HepG2 (cell line): ENCODE results near the gene TBXAS1. TPM values are rescaled to one million over a fixed set of nuclear protein-coding genes. Genes with fewer than 3 reads are reported as not detected.

Experiments used
- ATAC-seq: fragments of 200-7000 bp; cut with Tn5 transposase; 3 replicates; pipeline ENCODE4 v1.9.1; 2020; ENCODE audit warnings: mild to moderate bottlenecking, moderate library complexity
- BruUV-seq: library from RNA; stranded (reverse); fragments of 400-500 nt; replicated peaks from 2 replicates; lab custom pipeline; 2021; lab: Mats Ljungman, UMichigan
- CTCF ChIA-PET: fragments of 300-600 bp; formaldehyde crosslinking; extraction: SDS; loops from one replicate; lab custom pipeline; 2021; ENCODE audit warnings: low total read pairs, inconsistent platforms, low intra/inter-chr PET ratio; lab: Yijun Ruan, JAX
- POLR2A ChIA-PET: fragments of 350-600 bp; sonication (Branson Sonifier 250); formaldehyde crosslinking; loops from one replicate; lab custom pipeline; 2020; ENCODE audit warnings: antibody characterized with exemption, inconsistent platforms; lab: Yijun Ruan, JAX
- DNase-seq: peaks from one replicate; pipeline ENCODE4 v3.0.0-alpha.2; 2015; ENCODE audit warnings: low spot score
- FAIRE-seq: peaks from 3 replicates; lab custom pipeline; 2011; peaks lifted over from hg19 to GRCh38; lab: Jason Lieb, UNC
- H2AFZ ChIP-seq: one replicate; pipeline ENCODE4 v1.6.1; 2011; ENCODE audit warnings: low read length, inconsistent platforms
- H3K27ac ChIP-seq: fragments of 300-600 bp; 3 replicates; pipeline ENCODE4 v1.8.0; 2011; ENCODE audit warnings: mixed run types, mild to moderate bottlenecking, mixed read lengths, low read length, inconsistent platforms; ENCODE audit not compliant: insufficient read depth; ENCODE audit errors: extremely low read length
- H3K27me3 ChIP-seq, 2 experiments: fragments of 200-600 bp in 1 of 2; 2 replicates in 1 of 2; 3 replicates in 1 of 2; pipeline versions ENCODE4 v1.6.0 to v1.8.0; 2011; ENCODE audit warnings: low read length in 2 of 2, mild to moderate bottlenecking in 2 of 2, moderate library complexity in 2 of 2, inconsistent platforms in 1 of 2; ENCODE audit not compliant: insufficient read depth in 2 of 2, control insufficient read depth in 1 of 2
- H3K36me3 ChIP-seq, 2 experiments: fragments of 200-600 bp in 1 of 2; replicated peaks in 1 of 2; 2 replicates in 1 of 2; 3 replicates in 1 of 2; pipeline versions ENCODE4 v1.5.1 to v1.8.0; 2011; ENCODE audit warnings: low read length in 2 of 2, inconsistent platforms in 1 of 2; ENCODE audit not compliant: insufficient read depth in 2 of 2, control insufficient read depth in 1 of 2
- H3K4me1 ChIP-seq: 2 replicates; pipeline ENCODE4 v1.5.1; 2012; ENCODE audit warnings: low read length, inconsistent platforms; ENCODE audit not compliant: insufficient read depth
- H3K4me2 ChIP-seq: 2 replicates; pipeline ENCODE4 v1.6.0; 2011; ENCODE audit warnings: low read depth, low read length, inconsistent platforms
- H3K4me3 ChIP-seq, 3 experiments: fragments of 200-600 bp in 1 of 3; sonication (generic), shearing (Covaris generic) in 1 of 3; replicated peaks in 1 of 3; 2 replicates each; pipeline ENCODE4 v1.5.1; 2011 to 2016; ENCODE audit warnings: low read length in 3 of 3, inconsistent platforms in 2 of 3, low read depth in 2 of 3, mild to moderate bottlenecking in 2 of 3, control low read depth in 1 of 3, mixed read lengths in 1 of 3; ENCODE audit not compliant: insufficient read depth in 1 of 3
- H3K79me2 ChIP-seq: one replicate; pipeline ENCODE4 v1.6.1; 2011; ENCODE audit warnings: low read length, inconsistent platforms; ENCODE audit not compliant: insufficient read depth
- H3K9ac ChIP-seq: 2 replicates; pipeline ENCODE4 v1.6.0; 2011; ENCODE audit warnings: mild to moderate bottlenecking, low read depth, low read length, inconsistent platforms; ENCODE audit not compliant: insufficient read depth
- H3K9me3 ChIP-seq: 2 replicates; pipeline ENCODE4 v1.5.1; 2012; ENCODE audit warnings: mild to moderate bottlenecking, low read length
- H4K20me1 ChIP-seq: 2 replicates; pipeline ENCODE4 v1.6.0; 2011; ENCODE audit warnings: inconsistent platforms, mild to moderate bottlenecking, low read length, moderate library complexity; ENCODE audit not compliant: insufficient read depth
- CBX1 ChIP-seq: IDR thresholded peaks from one replicate; pipeline ENCODE4 v1.6.1; 2016; ENCODE audit warnings: antibody characterized with exemption, low read depth
- ELF3 ChIP-seq: IDR thresholded peaks from 2 replicates; pipeline ENCODE4 v1.6.1; 2016; ENCODE audit warnings: missing genetic modification reagents, missing compliant biosample characterization
- ELF4 ChIP-seq: sonication (generic); formaldehyde crosslinking; IDR thresholded peaks from 2 replicates; pipeline ENCODE4 v1.5.0; 2020; ENCODE audit warnings: missing genetic modification reagents, mild to moderate bottlenecking, moderate library complexity, borderline replicate concordance
- HNF4A ChIP-seq: sonication (generic); formaldehyde crosslinking; IDR thresholded peaks from 2 replicates; pipeline ENCODE4 v1.4.0; 2020; ENCODE audit warnings: missing genetic modification reagents
- JUND ChIP-seq: sonication (generic); formaldehyde crosslinking; IDR thresholded peaks from 2 replicates; pipeline ENCODE4 v1.8.0; 2022; ENCODE audit warnings: mild to moderate bottlenecking, missing genetic modification reagents
- PITX1 ChIP-seq: sonication (generic); formaldehyde crosslinking; IDR thresholded peaks from 2 replicates; pipeline ENCODE4 v1.5.1; 2020; ENCODE audit warnings: mild to moderate bottlenecking, missing genetic modification reagents
- SMARCE1 ChIP-seq: fragments of 450-650 bp; IDR thresholded peaks from 2 replicates; pipeline ENCODE4 v1.6.1; 2017; ENCODE audit warnings: borderline replicate concordance
- STAT5B ChIP-seq: sonication (generic); formaldehyde crosslinking; IDR thresholded peaks from 2 replicates; pipeline ENCODE4 v1.4.0; 2020; ENCODE audit warnings: missing genetic modification reagents
- ZMYM2 ChIP-seq: sonication (generic); formaldehyde crosslinking; IDR thresholded peaks from 2 replicates; pipeline ENCODE4 v1.8.0; 2022; ENCODE audit warnings: mild to moderate bottlenecking, missing genetic modification reagents
- ZNF224 ChIP-seq: sonication (generic); formaldehyde crosslinking; IDR thresholded peaks from 2 replicates; pipeline ENCODE4 v1.5.0; 2020; ENCODE audit warnings: mild to moderate bottlenecking, missing genetic modification reagents
- ZNF251 ChIP-seq: sonication (generic); formaldehyde crosslinking; IDR thresholded peaks from 2 replicates; pipeline ENCODE4 v1.9.0; 2021; ENCODE audit warnings: mild to moderate bottlenecking, missing genetic modification reagents
- ZNF335 ChIP-seq: sonication (generic); formaldehyde crosslinking; IDR thresholded peaks from 2 replicates; pipeline ENCODE4 v1.4.0; 2020; ENCODE audit warnings: missing genetic modification reagents
- ZNF44 ChIP-seq: sonication (generic); formaldehyde crosslinking; IDR thresholded peaks from 2 replicates; pipeline ENCODE4 v1.5.1; 2020; ENCODE audit warnings: mild to moderate bottlenecking, missing genetic modification reagents
- ZNF616 ChIP-seq: sonication (generic); formaldehyde crosslinking; IDR thresholded peaks from 2 replicates; pipeline ENCODE4 v1.5.0; 2020; ENCODE audit warnings: low read depth, mild to moderate bottlenecking, missing genetic modification reagents
- ZNF703 ChIP-seq: sonication (generic); formaldehyde crosslinking; IDR thresholded peaks from 2 replicates; pipeline ENCODE4 v1.5.1; 2020; ENCODE audit warnings: missing genetic modification reagents, mild to moderate bottlenecking, moderate library complexity, borderline replicate concordance
- ZNF83 ChIP-seq: sonication (generic); formaldehyde crosslinking; IDR thresholded peaks from 2 replicates; pipeline ENCODE4 v1.4.0; 2020; ENCODE audit warnings: missing genetic modification reagents, mild to moderate bottlenecking, borderline replicate concordance
- WGBS: methylation state at CpG from one replicate; pipeline ENCODE4 v1.1.6; 2017; ENCODE audit warnings: low lambda C conversion rate; 5-methylcytosine and 5-hydroxymethylcytosine counted together
- in situ Hi-C: cut with HindIII; loops from 2 replicates; pipeline ENCODE4 v1.10.0; 2017; ENCODE audit warnings: low pct_unique_long_range_greater_than_20kb; ENCODE audit not compliant: extremely low pct_ligation_motif_present
- intact Hi-C: fragments of 100-400 bp; cut with micrococcal nuclease; formaldehyde crosslinking; loops from one replicate; pipeline ENCODE4 v1.10.0; 2022; ENCODE audit not compliant: unreplicated experiment
- polyA plus RNA-seq, 8 experiments: library from polyadenylated mRNA; depleted of rRNA in 3 of 8; stranded (reverse) in 7 of 8; unstranded in 1 of 8; fragments of >200 nt; fragmentation: Illumina TruSeq in 4 of 8; extraction: Trizol in 4 of 8; gene quantifications; 2 replicates each; pipeline versions ENCODE4 v1.2.1 to v1.2.3, GENCODE V29; 2011 to 2016; ENCODE audit warnings: low read depth in 4 of 8, missing spikeins in 1 of 8, mixed read lengths in 1 of 8; ENCODE audit not compliant: insufficient read depth in 1 of 8
- total RNA-seq, 5 experiments: library from RNA; depleted of rRNA; stranded (reverse); fragments of >200 nt; fragmentation: Illumina TruSeq; extraction: Trizol; gene quantifications; 2 replicates each; pipeline ENCODE4 v1.2.3, GENCODE V29; 2016; ENCODE audit warnings: low read depth in 1 of 5
- TF ChIP-seq, protein P1 (sequence below): sonication (generic); formaldehyde crosslinking; IDR thresholded peaks from 2 replicates; pipeline ENCODE4 v1.5.0; 2020; ENCODE audit warnings: missing genetic modification reagents
- TF ChIP-seq, protein P2 (sequence below): sonication (generic); formaldehyde crosslinking; IDR thresholded peaks from 2 replicates; pipeline ENCODE4 v1.4.0; 2020; ENCODE audit warnings: missing genetic modification reagents, low read depth, mild to moderate bottlenecking, borderline replicate concordance
- TF ChIP-seq, protein P3 (sequence below): sonication (generic); formaldehyde crosslinking; IDR thresholded peaks from 2 replicates; pipeline ENCODE4 v1.4.0; 2020; ENCODE audit warnings: missing genetic modification reagents, mild to moderate bottlenecking, borderline replicate concordance

The TBXAS1 gene
- total and polyA plus RNA-seq, 2 of the 13 experiments (the other 11 are each of a cell fraction or from before 2014, with no cell fraction given) = 4.0 to 4.9 TPM

DNA sequence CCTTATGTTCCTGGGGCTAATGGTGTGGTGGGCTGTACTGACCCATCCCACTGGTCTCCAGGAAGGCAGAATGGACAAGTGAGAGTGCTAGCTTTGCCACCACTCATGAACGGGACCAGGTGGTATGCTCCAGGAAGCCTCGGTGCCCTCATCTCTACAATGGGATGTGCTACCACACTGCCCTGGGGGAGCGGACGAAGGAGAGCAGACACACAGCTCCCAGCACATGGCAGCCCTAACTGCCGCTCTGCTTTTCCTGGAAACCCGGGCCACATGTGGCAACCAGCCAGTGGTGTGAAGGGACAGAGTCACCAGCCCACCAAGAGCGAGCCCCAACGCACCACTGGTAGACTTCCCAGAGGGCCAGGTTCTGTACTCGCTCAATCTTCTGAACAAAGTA lies 197.9 kb downstream of the TBXAS1 start:
- no peak for FAIRE-seq
- H3K4me1 ChIP-seq = no peaks in the 10 kb centered on the region

More for the DNA sequence above, 197.9 kb downstream of the TBXAS1 start:
- Histone ChIP-seq H3K9me3 (no peaks in the 10 kb centered on the region), H4K20me1 (no peaks in the 10 kb centered on the region), H2AFZ (no peak overlapping the region), H3K4me3 (no peak overlapping the region), H3K27ac (no peak overlapping the region), H3K36me3 (peaks cover 1 to 3% of the 10 kb centered on the region in 2 experiments; a peak in 2 of 5 replicates), H3K4me2 (no peak overlapping the region), H3K9ac (no peak overlapping the region), H3K27me3 (no peaks in the 10 kb centered on the region), H3K79me2 (no peaks in the 10 kb centered on the region)
- POLR2A ChIA-PET = no interaction called here
- CTCF ChIA-PET = no interaction called here
- 100% methylated on average over 3 of the region's 9 CpGs for WGBS
- in situ Hi-C loops (no loop called here), intact Hi-C loops (no loop called here)
- TF ChIP-seq ZNF83 (CRISPR knock-in tag) = no peak
- TF ChIP-seq HNF4A (CRISPR knock-in tag) = no peak
- TF ChIP-seq, protein P1, sequence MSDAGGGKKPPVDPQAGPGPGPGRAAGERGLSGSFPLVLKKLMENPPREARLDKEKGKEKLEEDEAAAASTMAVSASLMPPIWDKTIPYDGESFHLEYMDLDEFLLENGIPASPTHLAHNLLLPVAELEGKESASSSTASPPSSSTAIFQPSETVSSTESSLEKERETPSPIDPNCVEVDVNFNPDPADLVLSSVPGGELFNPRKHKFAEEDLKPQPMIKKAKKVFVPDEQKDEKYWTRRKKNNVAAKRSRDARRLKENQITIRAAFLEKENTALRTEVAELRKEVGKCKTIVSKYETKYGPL = no peak
- TF ChIP-seq ELF4 (CRISPR knock-in tag) = no peak
- TF ChIP-seq ZNF335 = no peak
- no peak for TF ChIP-seq JUND (CRISPR knock-in tag)
- TF ChIP-seq ZNF44 (CRISPR knock-in tag) = no peak
- TF ChIP-seq ELF3 (CRISPR knock-in tag) = no peak
- no peak for TF ChIP-seq SMARCE1
- TF ChIP-seq STAT5B = no peak
- TF ChIP-seq ZNF616 (CRISPR knock-in tag) = no peak
- no peak for TF ChIP-seq CBX1
- TF ChIP-seq, protein P2, sequence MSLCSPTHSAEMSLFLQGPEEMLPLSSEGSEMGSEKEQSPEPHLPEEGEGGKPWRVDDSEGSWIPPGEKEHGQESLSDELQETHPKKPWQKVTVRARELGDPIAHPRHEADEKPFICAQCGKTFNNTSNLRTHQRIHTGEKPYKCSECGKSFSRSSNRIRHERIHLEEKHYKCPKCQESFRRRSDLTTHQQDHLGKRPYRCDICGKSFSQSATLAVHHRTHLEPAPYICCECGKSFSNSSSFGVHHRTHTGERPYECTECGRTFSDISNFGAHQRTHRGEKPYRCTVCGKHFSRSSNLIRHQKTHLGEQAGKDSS (CRISPR knock-in tag) = no peak
- TF ChIP-seq, protein P3, sequence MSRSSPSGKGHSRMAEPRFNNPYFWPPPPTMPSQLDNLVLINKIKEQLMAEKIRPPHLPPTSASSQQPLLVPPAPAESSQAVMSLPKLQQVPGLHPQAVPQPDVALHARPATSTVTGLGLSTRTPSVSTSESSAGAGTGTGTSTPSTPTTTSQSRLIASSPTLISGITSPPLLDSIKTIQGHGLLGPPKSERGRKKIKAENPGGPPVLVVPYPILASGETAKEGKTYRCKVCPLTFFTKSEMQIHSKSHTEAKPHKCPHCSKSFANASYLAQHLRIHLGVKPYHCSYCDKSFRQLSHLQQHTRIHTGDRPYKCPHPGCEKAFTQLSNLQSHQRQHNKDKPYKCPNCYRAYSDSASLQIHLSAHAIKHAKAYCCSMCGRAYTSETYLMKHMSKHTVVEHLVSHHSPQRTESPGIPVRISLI (CRISPR knock-in tag) = no peak
- no peak for TF ChIP-seq ZNF251 (CRISPR knock-in tag)
- TF ChIP-seq ZMYM2 (CRISPR knock-in tag) = no peak
- TF ChIP-seq ZNF224 (CRISPR knock-in tag) = no peak
- no peak for TF ChIP-seq ZNF703
- TF ChIP-seq PITX1 (CRISPR knock-in tag) = no peak
- no TSS peak for BruUV-seq
- DNase-seq (no peak), ATAC-seq (no peak)
